H9 (cell line): Measurements from ENCODE around the gene PRDM1. TPM values are rescaled to one million over a fixed set of nuclear protein-coding genes. Genes with fewer than 3 reads are reported as not detected.

Source experiments
- DNase-seq: peaks from one replicate; pipeline ENCODE4 v3.0.0-alpha.2; 2017
- H2AFZ ChIP-seq: one replicate; pipeline ENCODE4 v1.6.1; 2013; ENCODE audit warnings: mild to moderate bottlenecking, low read length, control low read depth, moderate library complexity
- H2AK5ac ChIP-seq: 2 replicates; pipeline ENCODE4 v1.6.1; 2013; ENCODE audit warnings: low read length, control low read depth, mixed read lengths; ENCODE audit not compliant: insufficient read length
- H2BK120ac ChIP-seq: one replicate; pipeline ENCODE4 v1.6.1; 2013; ENCODE audit warnings: low read depth, mild to moderate bottlenecking, low read length, control low read depth, inconsistent platforms; ENCODE audit not compliant: poor library complexity, severe bottlenecking
- H2BK12ac ChIP-seq: 2 replicates; pipeline ENCODE4 v1.6.1; 2013; ENCODE audit warnings: low read length, control low read depth, mixed read lengths, low read depth; ENCODE audit not compliant: insufficient read length
- H2BK15ac ChIP-seq: 2 replicates; pipeline ENCODE4 v1.6.1; 2013; ENCODE audit warnings: low read depth, low read length, control low read depth
- H2BK20ac ChIP-seq: one replicate; pipeline ENCODE4 v1.6.1; 2013; ENCODE audit warnings: low read depth, mild to moderate bottlenecking, low read length, control low read depth, inconsistent platforms; ENCODE audit not compliant: poor library complexity, severe bottlenecking
- H2BK5ac ChIP-seq: 2 replicates; pipeline ENCODE4 v1.6.1; 2013; ENCODE audit warnings: low read length, control low read depth, mixed read lengths; ENCODE audit not compliant: insufficient read length
- H3K14ac ChIP-seq: 2 replicates; pipeline ENCODE4 v1.6.1; 2013; ENCODE audit warnings: low read length, control low read depth; ENCODE audit not compliant: insufficient read depth
- H3K18ac ChIP-seq: 2 replicates; pipeline ENCODE4 v1.6.1; 2013; ENCODE audit warnings: low read depth, mild to moderate bottlenecking, mixed read lengths, low read length, control low read depth; ENCODE audit not compliant: insufficient read length
- H3K23ac ChIP-seq: 2 replicates; pipeline ENCODE4 v1.6.1; 2013; ENCODE audit warnings: low read length, control low read depth, mixed read lengths, low read depth; ENCODE audit not compliant: insufficient read length
- H3K23me2 ChIP-seq: 2 replicates; pipeline ENCODE4 v1.6.1; 2013; ENCODE audit warnings: low read depth, mild to moderate bottlenecking, mixed read lengths, low read length, control low read depth; ENCODE audit not compliant: insufficient read length, poor library complexity, severe bottlenecking
- H3K27ac ChIP-seq: 2 replicates; pipeline ENCODE4 v1.5.1; 2013; ENCODE audit warnings: low read length, control low read depth, mixed read lengths, low read depth; ENCODE audit not compliant: insufficient read length
- H3K27me3 ChIP-seq: 2 replicates; pipeline ENCODE4 v1.6.1; 2013; ENCODE audit warnings: low read length, control low read depth, inconsistent platforms; ENCODE audit not compliant: insufficient read depth
- H3K4ac ChIP-seq: 2 replicates; pipeline ENCODE4 v1.6.1; 2013; ENCODE audit warnings: low read depth, mild to moderate bottlenecking, control low read depth, inconsistent platforms, low read length, moderate library complexity
- H3K4me1 ChIP-seq: 2 replicates; pipeline ENCODE4 v1.6.1; 2013; ENCODE audit warnings: low read length, control low read depth, inconsistent platforms; ENCODE audit not compliant: insufficient read depth
- H3K4me2 ChIP-seq: 2 replicates; pipeline ENCODE4 v1.6.1; 2013; ENCODE audit warnings: low read length, control low read depth, mixed read lengths; ENCODE audit not compliant: insufficient read length, insufficient read depth
- H3K56ac ChIP-seq: 2 replicates; pipeline ENCODE4 v1.6.1; 2013; ENCODE audit warnings: low read depth, mild to moderate bottlenecking, mixed read lengths, low read length, control low read depth; ENCODE audit not compliant: insufficient read length
- H3K79me1 ChIP-seq: 2 replicates; pipeline ENCODE4 v1.6.1; 2013; ENCODE audit warnings: low read depth, mild to moderate bottlenecking, moderate library complexity, low read length, control low read depth, inconsistent platforms; ENCODE audit not compliant: insufficient read depth, poor library complexity, severe bottlenecking
- H3K79me2 ChIP-seq: 2 replicates; pipeline ENCODE4 v1.6.1; 2013; ENCODE audit warnings: low read length, control low read depth, inconsistent platforms; ENCODE audit not compliant: insufficient read depth
- H3K9ac ChIP-seq: 2 replicates; pipeline ENCODE4 v1.6.1; 2013; ENCODE audit warnings: low read length, control low read depth, mixed read lengths; ENCODE audit not compliant: insufficient read length; ENCODE audit errors: extremely low read depth
- H3K9me3 ChIP-seq: one replicate; pipeline ENCODE4 v1.6.1; 2013; ENCODE audit warnings: low read depth, low read length, inconsistent platforms; ENCODE audit not compliant: control insufficient read depth
- H3T11ph ChIP-seq: one replicate; pipeline ENCODE4 v1.6.1; 2013; ENCODE audit warnings: mild to moderate bottlenecking, low read length, control low read depth, inconsistent platforms
- H4K20me1 ChIP-seq: one replicate; pipeline ENCODE4 v1.6.1; 2013; ENCODE audit not compliant: control insufficient read depth, insufficient read length, insufficient read depth
- H4K5ac ChIP-seq: 2 replicates; pipeline ENCODE4 v1.6.1; 2013; ENCODE audit warnings: low read depth, mild to moderate bottlenecking, mixed read lengths, low read length, control low read depth; ENCODE audit not compliant: insufficient read length
- H4K8ac ChIP-seq: replicated peaks from 2 replicates; pipeline ENCODE4 v1.6.1; 2013; ENCODE audit warnings: low read length, control low read depth, mixed read lengths, low read depth; ENCODE audit not compliant: insufficient read length
- H4K91ac ChIP-seq: 2 replicates; pipeline ENCODE4 v1.6.1; 2013; ENCODE audit warnings: low read depth, mild to moderate bottlenecking, moderate library complexity, mixed read lengths, low read length, control low read depth; ENCODE audit not compliant: insufficient read length
- H3K27ac Mint-ChIP-seq, 3 experiments: 2 replicates in 2 of 3; 3 replicates in 1 of 3; pipeline ENCODE4 v1.8.0; 2020 to 2021; ENCODE audit warnings: mixed read lengths in 3 of 3, mild to moderate bottlenecking in 1 of 3, moderate library complexity in 1 of 3
- H3K27me3 Mint-ChIP-seq: 2 replicates; pipeline ENCODE4 v1.8.0; 2021; ENCODE audit warnings: low read depth, mild to moderate bottlenecking, moderate library complexity, mixed read lengths
- H3K36me3 Mint-ChIP-seq, 3 experiments: 2 replicates in 2 of 3; 3 replicates in 1 of 3; pipeline ENCODE4 v1.8.0; 2020 to 2021; ENCODE audit warnings: low read depth in 3 of 3, mixed read lengths in 3 of 3; ENCODE audit not compliant: insufficient read depth in 1 of 3
- H3K4me1 Mint-ChIP-seq, 2 experiments: 2 replicates each; pipeline ENCODE4 v1.8.0; 2020; ENCODE audit warnings: mixed read lengths in 2 of 2
- H3K4me3 Mint-ChIP-seq, 2 experiments: 2 replicates in 1 of 2; 3 replicates in 1 of 2; pipeline ENCODE4 v1.8.0; 2020 to 2021; ENCODE audit warnings: mild to moderate bottlenecking in 2 of 2, mixed read lengths in 2 of 2, moderate library complexity in 1 of 2
- H3K9me3 Mint-ChIP-seq, 2 experiments: 2 replicates in 1 of 2; 3 replicates in 1 of 2; pipeline ENCODE4 v1.8.0; 2020; ENCODE audit warnings: mild to moderate bottlenecking in 2 of 2, mixed read lengths in 2 of 2, moderate library complexity in 1 of 2
- WGBS: extraction: QIAGEN DNeasy Blood & Tissue Kit; methylation state at CpG from one replicate; pipeline ENCODE4 v1.1.7; 2013; ENCODE audit warnings: missing lambda C conversion rate, low lambda C conversion rate, mixed read lengths; ENCODE audit not compliant: insufficient read length; ENCODE audit errors: extremely low coverage; 5-methylcytosine and 5-hydroxymethylcytosine counted together
- total RNA-seq: library from RNA; stranded (reverse); gene quantifications from 2 replicates; pipeline ENCODE4 v1.2.1, GENCODE V29; 2021
- TF ChIP-seq, protein P1 (sequence below): fragments of 200-600 bp; sonication (generic); conservative IDR thresholded peaks from 3 replicates; pipeline ENCODE4 v1.8.0; 2021; ENCODE audit warnings: antibody characterized with exemption, mild to moderate bottlenecking

Gene PRDM1
- total RNA-seq, 1 experiment from 2014 or later = 2.9 TPM

DNA sequence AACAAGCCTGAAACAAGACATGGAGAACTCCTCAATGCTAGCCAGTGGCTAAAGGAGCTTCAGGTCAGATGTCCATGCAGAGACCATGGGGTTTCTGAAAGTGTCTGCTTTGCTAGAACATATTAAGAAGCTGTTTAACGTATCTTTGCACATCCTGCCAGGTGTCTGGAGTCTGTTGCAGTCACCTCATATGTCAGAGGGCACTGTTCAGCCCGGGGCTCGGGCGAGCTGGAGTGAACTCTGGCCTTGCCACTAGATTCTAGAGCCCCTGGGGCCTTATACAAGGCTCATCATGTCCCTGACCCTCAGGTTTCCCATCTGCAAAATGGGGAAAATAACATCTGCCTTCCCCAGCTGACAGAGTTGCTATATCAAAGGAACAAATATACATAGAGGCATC, 59.0 kb downstream of the PRDM1 start:
- H3K23ac ChIP-seq = no peak overlapping the region
- no peaks in the 10 kb centered on the region for H3K27me3 ChIP-seq
- H2BK120ac ChIP-seq = no peak overlapping the region
- TF ChIP-seq, protein P1, sequence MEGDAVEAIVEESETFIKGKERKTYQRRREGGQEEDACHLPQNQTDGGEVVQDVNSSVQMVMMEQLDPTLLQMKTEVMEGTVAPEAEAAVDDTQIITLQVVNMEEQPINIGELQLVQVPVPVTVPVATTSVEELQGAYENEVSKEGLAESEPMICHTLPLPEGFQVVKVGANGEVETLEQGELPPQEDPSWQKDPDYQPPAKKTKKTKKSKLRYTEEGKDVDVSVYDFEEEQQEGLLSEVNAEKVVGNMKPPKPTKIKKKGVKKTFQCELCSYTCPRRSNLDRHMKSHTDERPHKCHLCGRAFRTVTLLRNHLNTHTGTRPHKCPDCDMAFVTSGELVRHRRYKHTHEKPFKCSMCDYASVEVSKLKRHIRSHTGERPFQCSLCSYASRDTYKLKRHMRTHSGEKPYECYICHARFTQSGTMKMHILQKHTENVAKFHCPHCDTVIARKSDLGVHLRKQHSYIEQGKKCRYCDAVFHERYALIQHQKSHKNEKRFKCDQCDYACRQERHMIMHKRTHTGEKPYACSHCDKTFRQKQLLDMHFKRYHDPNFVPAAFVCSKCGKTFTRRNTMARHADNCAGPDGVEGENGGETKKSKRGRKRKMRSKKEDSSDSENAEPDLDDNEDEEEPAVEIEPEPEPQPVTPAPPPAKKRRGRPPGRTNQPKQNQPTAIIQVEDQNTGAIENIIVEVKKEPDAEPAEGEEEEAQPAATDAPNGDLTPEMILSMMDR = no peak
- no peak overlapping the region for H2BK12ac ChIP-seq
- no peak overlapping the region for H2AK5ac ChIP-seq
- H3K27me3 Mint-ChIP-seq = no peaks in the 10 kb centered on the region
- no peak for DNase-seq
- no peak overlapping the region for H2AFZ ChIP-seq
- no peak overlapping the region for H2BK5ac ChIP-seq
- H3K23me2 ChIP-seq = no peaks in the 10 kb centered on the region
- no peak overlapping the region for H3K4me2 ChIP-seq
- H4K8ac ChIP-seq = no peak overlapping the region
- no peak overlapping the region for H2BK15ac ChIP-seq
- no peak overlapping the region for H3T11ph ChIP-seq
- H4K91ac ChIP-seq = no peak overlapping the region
- no peaks in the 10 kb centered on the region for H3K4me1 ChIP-seq
- H3K36me3 Mint-ChIP-seq = no peaks in the 10 kb centered on the region
- no peak overlapping the region for H3K18ac ChIP-seq
- H3K4me3 Mint-ChIP-seq = no peak overlapping the region
- H3K4me1 Mint-ChIP-seq = peaks cover 38 to 41% of the 10 kb centered on the region in 2 experiments
- H3K56ac ChIP-seq = no peak overlapping the region
- H3K9me3 Mint-ChIP-seq = no peaks in the 10 kb centered on the region
- no peak overlapping the region for H2BK20ac ChIP-seq
- no peak overlapping the region for H3K27ac ChIP-seq
- H3K27ac Mint-ChIP-seq = no peak overlapping the region
- no CpG with 5 or more reads among the region's 4 CpGs for WGBS
- H3K4ac ChIP-seq = no peak overlapping the region
- no peak overlapping the region for H4K5ac ChIP-seq
- no peaks in the 10 kb centered on the region for H3K9me3 ChIP-seq
- no peak overlapping the region for H3K14ac ChIP-seq
- no peaks in the 10 kb centered on the region for H4K20me1 ChIP-seq
- H3K9ac ChIP-seq = no peak overlapping the region
- H3K79me2 ChIP-seq = no peaks in the 10 kb centered on the region
- no peaks in the 10 kb centered on the region for H3K79me1 ChIP-seq
